HG03432 (cell line): Measurements from ENCODE around the gene SEC31B.

Experiments
- ATAC-seq: cut with Tn5 transposase; IDR thresholded peaks from one replicate; pipeline ENCODE4 v1.9.1; 2021; ENCODE audit warnings: mild to moderate bottlenecking, moderate library complexity; ENCODE audit not compliant: unreplicated experiment

SEC31B gene

DNA sequence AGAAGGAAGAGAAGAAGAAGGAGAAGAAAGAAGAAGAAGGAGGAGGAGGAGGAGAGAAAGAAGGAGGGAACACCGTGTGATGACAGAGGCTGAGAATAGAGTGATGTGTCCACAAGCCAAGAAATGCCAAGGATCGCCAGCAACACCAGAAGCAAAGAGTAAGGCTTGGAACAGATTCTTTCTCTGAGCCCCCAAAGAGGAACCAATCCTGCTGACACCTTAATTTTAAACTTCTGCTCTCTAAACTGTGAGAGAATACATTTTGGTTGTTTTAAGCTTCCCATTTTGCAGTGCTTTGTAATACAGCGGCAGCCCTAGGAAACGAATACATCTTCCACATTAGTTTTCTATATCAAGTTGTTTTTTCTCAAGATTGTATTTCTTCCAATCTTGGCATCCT lies 70.7 kb downstream of the SEC31B start:
- ATAC-seq = no peak

DNA sequence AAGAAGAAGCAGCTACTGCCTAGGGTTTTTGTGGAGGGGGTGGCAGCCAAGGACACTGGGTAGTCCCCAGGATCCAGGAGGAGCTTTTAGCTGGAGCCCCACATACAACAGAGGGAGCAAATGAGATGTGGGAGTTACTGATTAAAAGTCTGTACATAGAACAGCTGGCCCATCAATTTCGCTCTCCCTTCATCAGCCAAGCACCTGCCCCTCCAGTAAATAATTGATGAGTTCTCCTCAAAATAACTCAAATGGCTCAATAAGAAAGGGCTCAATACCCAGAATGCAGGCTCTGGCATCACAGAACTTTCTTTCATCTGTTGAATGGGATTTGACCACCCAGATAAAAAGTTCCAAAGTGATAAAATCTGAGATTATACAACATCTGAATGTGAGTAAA lies 72.0 kb downstream of the SEC31B start:
- ATAC-seq = no peak

DNA sequence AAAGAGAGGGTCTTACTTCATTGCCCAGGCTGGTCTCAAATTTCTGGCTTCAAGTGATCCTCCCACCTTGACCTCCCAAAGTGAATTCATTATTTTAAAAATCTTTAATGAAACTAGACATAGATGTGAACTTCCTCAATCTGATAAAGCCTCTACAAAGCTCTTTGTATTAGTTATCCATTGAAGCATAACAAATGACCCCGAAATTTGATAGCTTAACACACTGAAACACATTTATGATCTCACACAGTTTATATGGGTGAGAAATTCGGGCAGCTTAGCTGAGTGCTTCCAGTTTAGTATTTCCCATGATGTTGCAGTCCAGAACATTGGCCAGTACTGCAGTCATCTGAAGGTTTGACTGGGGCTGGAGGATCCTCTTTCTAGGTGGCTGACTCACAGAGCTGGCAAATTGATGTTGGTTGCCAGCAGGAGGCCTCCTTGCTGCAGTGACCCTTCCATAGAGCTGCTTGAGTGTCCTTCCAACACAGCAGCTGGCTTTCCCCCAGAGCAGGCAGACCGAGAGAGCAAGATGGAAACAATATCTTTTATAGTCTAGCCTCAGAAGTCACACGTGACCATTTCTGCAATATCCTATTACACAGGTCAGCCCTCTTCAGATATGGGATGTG lies 73.4 kb downstream of the SEC31B start:
- ATAC-seq = no peak

DNA sequence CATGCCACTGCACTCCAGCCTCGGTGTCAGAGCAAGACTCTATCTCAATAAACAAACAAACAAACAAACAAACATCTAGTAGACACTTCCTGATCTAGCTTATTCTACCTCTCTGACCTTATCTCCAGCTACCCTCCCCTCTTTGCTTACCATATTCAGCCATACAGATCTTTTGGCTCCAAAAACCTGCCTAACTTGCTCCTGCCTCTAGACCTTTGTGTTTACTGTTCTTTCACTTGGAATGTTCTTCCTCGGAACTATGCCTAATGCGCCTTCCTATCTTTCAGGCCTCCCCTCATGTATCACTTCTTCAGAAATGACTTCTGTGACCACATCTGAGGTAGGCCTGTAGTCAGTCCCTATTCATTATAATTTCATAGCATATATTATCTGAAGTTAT lies 77.1 kb downstream of the SEC31B start:
- ATAC-seq = no peak

DNA sequence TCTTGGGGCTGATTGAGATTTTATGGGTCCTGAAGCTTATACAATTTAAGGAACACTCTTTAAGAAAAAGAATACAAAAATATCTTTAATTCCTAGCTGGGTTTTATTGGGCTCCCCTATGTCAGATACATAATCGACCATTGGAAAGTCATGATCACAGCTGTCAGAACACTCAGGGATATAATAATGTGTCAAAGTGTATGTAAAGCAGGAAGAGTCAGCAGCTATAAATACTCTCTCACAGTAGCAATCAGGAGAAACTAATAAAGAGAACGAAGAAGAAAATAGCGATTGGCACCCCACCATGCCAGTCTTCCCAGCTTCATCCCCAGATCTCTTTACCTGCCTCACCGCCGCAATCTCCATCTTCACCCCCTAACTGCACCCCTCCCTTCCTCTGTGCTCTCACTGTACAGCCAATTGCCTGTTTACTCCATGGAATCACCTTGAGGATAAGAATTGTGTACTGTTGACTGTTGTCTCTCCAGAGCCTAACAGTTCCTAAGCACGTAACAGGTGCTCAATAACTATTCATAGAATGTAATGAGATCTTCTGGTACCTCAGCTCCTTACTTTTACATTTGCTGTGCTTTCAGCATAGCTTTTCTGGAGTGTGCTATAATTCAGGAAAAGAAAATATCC lies 80.9 kb downstream of the SEC31B start:
- no peak for ATAC-seq
